ENCODE results near the gene MYL5.

- TF ChIP-seq CTCF (IDR thresholded peaks at IDR 0.05) (no peak), POLR2A (IDR thresholded peaks at IDR 0.05) (no peak)
These were observed 36.6 kb upstream of the MYL5 start for GRCh38 chr4:637536-638280.
